ENCODE measurements around the gene PPP2R5C.
A peak's percentile ranks its signal among the peaks of the same experiment; 100 is the strongest.

PPP2R5C gene

GRCh38 chr14:101855958-101856357 lies 94.4 kb downstream of the PPP2R5C start:
- peak; percentile 5 for FAIRE-seq

GRCh38 chr14:101856536-101856935 lies 95.0 kb downstream of the PPP2R5C start:
- DNase-seq (ENCODE audit: extremely low spot score, insufficient read length, low read depth), result no peak
- FAIRE-seq, result no peak

More at GRCh38 chr14:101855958-101856357, 94.4 kb downstream of the PPP2R5C start:
- DNase-seq (ENCODE audit: extremely low spot score, insufficient read length, low read depth), result no peak

DNA sequence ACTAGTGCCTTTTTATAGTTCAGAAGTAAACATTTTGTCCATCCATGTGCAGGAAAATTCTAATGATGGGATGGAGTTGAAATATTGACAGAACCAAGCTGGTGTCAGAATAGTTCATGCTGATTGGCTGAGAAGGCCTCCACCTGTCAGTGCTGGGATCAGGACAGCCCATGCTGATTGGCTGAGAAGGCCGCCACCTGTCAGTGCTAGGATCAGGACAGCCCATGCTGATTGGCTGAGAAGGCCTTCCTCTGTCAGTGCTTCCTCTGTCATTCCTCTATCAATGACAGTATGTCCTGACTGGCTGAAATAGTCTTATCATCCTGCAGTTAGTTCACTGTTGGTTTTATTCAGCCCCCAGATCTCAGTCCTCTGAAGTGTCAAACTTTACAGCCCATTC lies 95.7 kb downstream of the PPP2R5C start:
- DNase-seq (ENCODE audit: extremely low spot score, insufficient read length, low read depth) (no peak), FAIRE-seq (no peak)

- no peak for DNase-seq (ENCODE audit: extremely low spot score, insufficient read length, low read depth)
- FAIRE-seq, result no peak
These were observed 97.5 kb downstream of the PPP2R5C start for GRCh38 chr14:101858791-101859537.

GRCh38 chr14:101859538-101859902 lies 98.0 kb downstream of the PPP2R5C start:
- FAIRE-seq (peak; percentile 58), DNase-seq (ENCODE audit: extremely low spot score, insufficient read length, low read depth) (no peak)

DNA sequence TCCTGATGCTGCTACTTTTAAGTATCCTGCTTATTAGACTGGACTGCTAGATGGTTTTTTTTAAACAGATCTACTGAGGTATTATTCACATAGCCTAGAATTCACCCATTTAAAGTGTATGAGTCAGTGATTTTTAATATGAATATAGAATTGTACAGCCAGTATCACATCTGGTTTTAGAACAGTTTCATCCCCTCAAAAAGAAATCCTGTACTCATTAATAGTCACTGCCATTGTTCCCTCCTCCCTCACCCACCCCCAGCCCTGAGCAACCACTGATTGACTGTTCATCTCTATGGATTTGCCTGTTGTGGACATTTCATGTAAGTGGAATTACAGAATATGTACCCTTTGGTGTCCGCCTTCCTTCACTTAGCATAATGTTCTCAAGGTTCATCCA lies 98.4 kb downstream of the PPP2R5C start:
- FAIRE-seq, result no peak
- DNase-seq (ENCODE audit: extremely low spot score, insufficient read length, low read depth), result no peak

GRCh38 chr14:101861464-101861863 lies 100.0 kb downstream of the PPP2R5C start:
- FAIRE-seq, result no peak
- no peak for DNase-seq (ENCODE audit: extremely low spot score, insufficient read length, low read depth)

- FAIRE-seq, result no peak
- DNase-seq (ENCODE audit: extremely low spot score, insufficient read length, low read depth), result no peak
These were observed 100.7 kb downstream of the PPP2R5C start for GRCh38 chr14:101862177-101862576.

GRCh38 chr14:101862711-101863110 lies 101.2 kb downstream of the PPP2R5C start:
- no peak for DNase-seq (ENCODE audit: extremely low spot score, insufficient read length, low read depth)
- FAIRE-seq, result no peak

GRCh38 chr14:101865288-101865687 lies 103.8 kb downstream of the PPP2R5C start:
- no peak for FAIRE-seq

GRCh38 chr14:101867854-101868253 lies 106.3 kb downstream of the PPP2R5C start:
- DNase-seq (ENCODE audit: extremely low spot score, insufficient read length, low read depth) (no peak), FAIRE-seq (no peak)

More at GRCh38 chr14:101865288-101865687, 103.8 kb downstream of the PPP2R5C start:
- no peak for DNase-seq (ENCODE audit: extremely low spot score, insufficient read length, low read depth)

DNA sequence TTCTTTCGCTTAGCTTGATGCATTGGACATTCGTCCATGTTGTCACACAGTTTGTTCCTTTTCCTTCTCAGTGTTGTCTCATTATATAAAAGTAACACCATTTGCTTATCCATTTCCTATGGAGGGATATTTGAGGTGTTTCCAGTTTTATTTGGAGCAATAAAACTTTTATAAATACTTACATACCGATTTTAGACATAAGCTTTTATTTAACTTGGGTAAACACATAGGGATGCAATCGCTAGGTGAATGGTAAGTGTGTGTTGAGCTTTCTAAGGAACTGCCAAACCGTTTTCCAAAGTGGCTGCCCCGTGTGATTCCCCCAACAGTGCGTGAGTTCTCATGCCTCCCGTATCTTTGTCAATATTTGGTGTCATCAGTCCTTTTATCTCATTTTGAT lies 107.7 kb downstream of the PPP2R5C start:
- DNase-seq (ENCODE audit: extremely low spot score, insufficient read length, low read depth) (no peak), FAIRE-seq (no peak)

GRCh38 chr14:101870273-101870939 lies 108.9 kb downstream of the PPP2R5C start:
- no peak for DNase-seq (ENCODE audit: extremely low spot score, insufficient read length, low read depth)
- no peak for FAIRE-seq

GRCh38 chr14:101872346-101872745 lies 110.8 kb downstream of the PPP2R5C start:
- no peak for DNase-seq (ENCODE audit: extremely low spot score, insufficient read length, low read depth)
- FAIRE-seq, result no peak

DNA sequence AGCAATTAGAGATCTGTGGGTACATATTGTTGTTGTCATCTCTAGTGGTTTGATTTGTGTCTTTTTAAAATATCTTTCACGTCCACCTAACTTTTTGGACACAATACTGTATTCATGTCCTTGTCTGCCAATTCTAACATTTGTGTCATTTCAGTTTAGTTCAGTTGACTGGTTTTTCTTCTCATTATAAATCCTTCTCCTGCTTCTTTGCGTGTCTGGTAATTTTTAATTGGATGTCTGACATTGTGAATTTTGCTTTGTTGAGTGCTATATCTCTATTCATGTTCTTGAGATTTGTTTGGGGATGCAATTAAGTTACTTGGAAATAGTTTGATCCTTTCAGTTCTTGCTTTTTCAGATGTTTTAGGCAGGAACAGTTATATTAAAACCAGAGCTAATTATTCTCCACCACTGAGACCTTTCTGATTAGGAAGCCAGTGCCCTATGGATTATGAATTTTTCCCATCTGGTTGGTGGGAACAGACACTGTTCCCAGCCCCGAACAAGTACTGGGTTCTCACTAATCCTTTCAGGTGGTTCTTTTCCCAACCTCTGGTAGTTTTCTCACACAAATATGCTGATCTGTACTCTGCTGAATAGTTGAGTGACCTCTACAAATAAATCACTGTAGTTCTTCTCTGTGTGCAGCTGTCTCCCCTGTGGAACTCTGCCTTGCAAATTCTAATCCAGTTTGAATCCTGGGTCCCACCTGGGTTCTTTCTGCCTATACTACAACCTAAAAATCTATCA lies 111.7 kb downstream of the PPP2R5C start:
- peak; percentile 18 for FAIRE-seq
- no peak for DNase-seq (ENCODE audit: extremely low spot score, insufficient read length, low read depth)

DNA sequence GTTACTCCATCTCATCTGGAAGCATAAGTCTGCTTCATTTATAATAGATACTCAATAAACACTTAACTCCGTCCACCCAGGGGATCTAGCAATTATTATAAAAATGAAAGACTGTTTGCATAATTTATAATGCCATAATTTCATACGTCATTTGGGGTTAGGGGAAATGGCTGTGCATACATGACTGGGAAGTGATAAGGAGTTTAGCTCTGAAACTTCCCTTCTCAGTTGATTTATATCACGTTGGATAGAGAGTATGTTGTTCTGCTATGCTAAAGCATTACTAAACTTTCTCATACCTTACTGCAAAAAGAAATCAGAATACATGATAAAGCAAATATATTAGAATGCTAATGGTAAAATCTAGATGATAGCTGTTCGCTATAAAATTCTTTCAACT lies 112.5 kb downstream of the PPP2R5C start:
- DNase-seq (ENCODE audit: extremely low spot score, insufficient read length, low read depth) (no peak), FAIRE-seq (no peak)

GRCh38 chr14:101875041-101875726 lies 113.7 kb downstream of the PPP2R5C start:
- no peak for FAIRE-seq
- DNase-seq (ENCODE audit: extremely low spot score, insufficient read length, low read depth), result no peak

DNA sequence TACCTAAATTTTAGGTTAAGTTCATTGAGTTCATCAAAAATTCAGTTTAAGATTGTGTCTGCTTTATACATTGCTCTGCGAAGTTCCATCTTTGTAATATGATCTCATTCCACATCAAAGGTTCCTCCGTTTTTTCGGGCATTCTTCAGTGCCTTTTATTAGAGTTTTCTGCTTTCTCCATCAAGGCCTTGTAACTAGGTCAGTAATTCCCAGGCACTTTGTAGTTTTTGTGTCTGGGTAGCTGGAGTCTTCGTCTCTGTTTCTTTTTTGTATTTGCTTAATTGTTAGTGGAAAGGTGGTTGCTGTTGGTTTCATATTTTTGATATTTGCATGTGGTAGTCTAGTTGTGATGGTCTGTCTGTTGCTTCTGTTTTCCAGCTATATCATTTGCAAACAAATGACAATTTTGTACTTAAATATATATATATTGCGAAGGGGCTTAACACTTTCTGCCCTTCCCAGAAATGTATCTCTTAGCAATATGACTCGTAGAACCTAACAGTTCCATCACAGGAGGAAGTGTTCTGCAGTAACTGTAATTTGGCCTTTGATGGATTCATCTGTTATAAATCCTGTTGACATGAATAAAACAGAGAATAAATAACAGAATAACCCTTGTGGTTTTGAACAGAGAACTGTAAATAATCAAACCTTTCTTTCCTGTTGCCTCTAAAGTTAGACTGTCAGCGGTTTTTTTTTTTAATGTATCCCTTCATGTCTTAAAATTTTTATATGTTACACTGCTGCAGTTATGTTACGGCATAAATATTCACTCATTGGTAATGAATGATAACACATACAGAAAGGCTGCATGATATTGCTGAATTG lies 114.4 kb downstream of the PPP2R5C start:
- FAIRE-seq (no peak), DNase-seq (ENCODE audit: extremely low spot score, insufficient read length, low read depth) (no peak)

GRCh38 chr14:101876555-101876938 lies 115.0 kb downstream of the PPP2R5C start:
- DNase-seq (ENCODE audit: extremely low spot score, insufficient read length, low read depth), result peak; percentile 43
- peak; percentile 99 for FAIRE-seq

GRCh38 chr14:101877766-101878165 lies 116.3 kb downstream of the PPP2R5C start:
- DNase-seq (ENCODE audit: extremely low spot score, insufficient read length, low read depth), result no peak
- FAIRE-seq, result no peak
